HG02884 (cell line): ENCODE data around the gene ADD2.
"Not testable (repeated sequence)": the region's sequence is repeated elsewhere in the genome, so short reads cannot be mapped to it uniquely, and the experiment has no call there.

Experiments used
- ATAC-seq: cut with Tn5 transposase; IDR thresholded peaks from one replicate; pipeline ENCODE4 v1.9.1; 2021; ENCODE audit warnings: mild to moderate bottlenecking, moderate library complexity; ENCODE audit not compliant: unreplicated experiment

ADD2 gene

DNA sequence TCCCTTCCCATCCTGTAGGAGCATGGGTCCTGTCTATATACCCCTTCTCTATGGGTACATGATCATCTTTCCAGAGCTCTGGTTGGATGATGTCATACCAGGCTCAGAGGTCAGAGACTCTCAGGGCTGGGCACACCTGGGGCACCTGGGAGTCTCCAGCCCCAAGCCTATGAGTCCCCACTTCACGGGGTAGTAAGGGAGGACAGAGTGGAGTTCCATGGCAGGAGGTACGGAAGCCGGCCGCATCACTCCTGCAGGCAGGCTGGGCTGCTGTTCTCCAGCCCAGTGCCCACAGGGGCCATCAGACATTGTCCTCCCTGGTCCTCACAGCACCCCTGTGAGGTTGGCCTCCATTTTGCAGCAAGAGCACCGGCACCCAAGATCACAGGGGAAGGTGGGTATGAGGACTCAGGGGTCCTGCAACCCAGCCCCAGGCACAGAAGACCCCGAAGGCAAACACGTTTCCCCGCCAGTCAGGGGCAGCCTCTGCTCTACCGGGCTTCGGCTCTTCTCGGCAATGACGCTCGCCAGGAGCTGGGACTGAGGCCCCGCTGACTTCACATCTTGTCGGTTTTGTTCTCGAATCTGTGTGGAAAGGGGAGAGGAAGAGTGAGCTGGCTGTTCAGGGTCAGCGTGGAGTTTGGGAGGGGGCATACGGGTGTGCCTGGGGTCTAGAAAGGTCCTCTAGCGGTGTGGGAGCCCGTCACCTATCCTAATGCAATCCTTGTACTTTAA, 91.5 kb downstream of the ADD2 start:
- no peak for ATAC-seq

DNA sequence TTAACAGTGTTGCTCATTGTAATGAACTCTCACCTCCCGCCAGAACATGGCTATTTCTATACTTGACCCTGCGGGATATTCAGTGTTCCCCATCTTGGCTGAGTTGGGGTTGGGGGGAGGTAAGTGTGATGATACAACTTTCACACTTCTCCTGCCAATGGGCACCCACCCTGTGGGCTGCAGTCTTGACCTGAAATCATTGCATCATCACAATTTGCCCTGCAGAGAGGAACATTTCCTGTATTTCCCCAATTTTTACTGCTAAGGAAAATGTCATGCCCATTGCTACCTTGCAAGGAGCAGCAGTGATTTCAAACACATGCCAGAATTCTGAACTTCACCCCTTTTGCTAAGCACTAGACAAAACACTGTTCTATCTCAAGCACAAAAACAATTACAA, 92.1 kb downstream of the ADD2 start:
- ATAC-seq, result no peak

DNA sequence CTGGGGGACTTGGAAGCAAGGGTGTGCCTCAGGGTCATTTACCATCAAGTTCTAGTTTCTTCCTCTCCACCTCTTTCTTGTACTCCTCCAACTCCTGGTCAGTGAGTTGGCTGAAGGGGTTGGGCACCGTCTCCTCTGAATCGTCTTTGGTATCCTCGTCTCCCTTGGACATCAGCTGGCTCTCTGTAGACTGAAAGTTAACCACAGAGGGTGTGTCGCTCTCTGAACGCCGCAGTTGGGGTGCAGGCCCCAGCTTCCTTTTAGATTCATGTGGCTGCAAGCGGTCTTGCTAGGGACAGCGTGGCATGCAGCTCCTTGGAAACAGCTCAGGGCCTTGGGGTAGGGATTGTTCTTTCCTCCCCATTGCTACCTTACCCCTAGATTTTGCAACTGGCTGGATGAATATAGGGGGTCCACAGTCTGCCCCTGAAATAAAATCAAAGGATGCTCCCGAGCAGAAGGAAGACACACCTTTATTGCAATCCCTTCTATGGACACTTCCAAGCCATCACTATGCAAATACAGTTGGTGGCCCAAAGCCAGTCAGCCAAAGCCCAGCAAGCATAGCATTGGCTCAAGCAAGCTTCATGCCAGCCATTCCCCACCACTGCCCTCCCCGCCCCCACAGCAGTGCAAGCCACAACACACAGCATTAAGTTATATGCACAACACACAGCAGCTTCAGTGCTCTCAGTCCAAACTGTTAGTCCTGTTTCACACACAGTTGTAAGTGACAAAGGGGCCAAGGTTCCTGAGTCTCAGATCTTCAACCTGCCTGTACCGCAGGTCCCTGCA, 93.2 kb downstream of the ADD2 start:
- no peak for ATAC-seq

DNA sequence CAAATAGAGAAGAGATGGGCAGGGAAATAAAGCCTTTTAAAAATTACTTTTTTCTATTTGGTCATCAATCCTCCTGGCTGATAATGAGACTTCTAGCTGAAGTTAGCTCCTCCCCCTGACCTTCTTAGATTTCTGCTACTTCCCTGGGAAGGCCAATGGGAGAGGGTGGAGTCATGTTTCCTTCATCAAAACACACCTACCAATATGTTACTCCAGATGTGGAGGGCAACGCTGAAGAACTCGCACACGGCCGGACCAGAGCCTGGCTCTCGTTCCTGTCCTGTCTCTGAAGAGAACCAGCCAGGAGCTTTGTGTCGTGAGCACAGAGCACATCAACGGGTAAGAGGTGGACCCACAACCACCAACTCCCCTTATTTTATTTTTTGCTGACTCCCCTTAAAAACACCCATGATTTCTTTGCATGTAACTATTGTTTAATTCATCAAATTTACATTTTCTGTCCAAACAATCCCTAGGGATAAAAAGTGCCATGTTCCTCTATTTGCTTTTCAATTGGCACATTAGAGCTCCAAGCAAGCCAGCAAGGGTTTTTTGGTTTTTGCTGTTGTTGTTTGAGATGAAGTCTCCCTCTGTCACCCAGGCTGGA, 94.9 kb downstream of the ADD2 start:
- ATAC-seq, result no peak

DNA sequence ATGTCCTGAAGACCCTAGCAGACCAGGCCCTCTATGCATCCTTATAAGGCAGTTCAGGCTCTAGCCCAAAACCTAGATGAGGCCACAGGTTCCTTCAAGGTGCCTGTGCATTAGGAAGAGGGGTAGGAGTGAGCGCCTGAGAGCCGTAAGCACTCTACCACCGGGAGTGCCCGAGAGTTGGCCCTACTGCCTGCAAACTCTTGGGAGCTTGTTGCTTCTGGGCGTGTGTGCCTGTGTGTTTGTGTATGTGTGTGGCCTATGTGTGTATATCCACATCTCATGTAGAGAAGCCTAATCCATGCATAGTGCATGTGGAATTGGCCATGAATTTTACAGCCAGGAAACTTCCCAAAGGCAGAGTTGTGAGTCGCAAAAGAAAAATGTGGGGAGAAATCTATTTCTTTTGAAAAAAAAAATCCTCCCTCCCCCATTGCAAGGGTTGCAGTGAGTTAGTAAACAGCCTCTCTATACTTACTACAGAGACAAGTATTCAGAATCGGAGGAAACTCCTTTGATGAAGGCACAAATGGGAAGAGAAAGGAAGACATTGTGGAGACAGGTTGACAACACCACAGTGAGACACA, 96.8 kb downstream of the ADD2 start:
- ATAC-seq, result no peak

DNA sequence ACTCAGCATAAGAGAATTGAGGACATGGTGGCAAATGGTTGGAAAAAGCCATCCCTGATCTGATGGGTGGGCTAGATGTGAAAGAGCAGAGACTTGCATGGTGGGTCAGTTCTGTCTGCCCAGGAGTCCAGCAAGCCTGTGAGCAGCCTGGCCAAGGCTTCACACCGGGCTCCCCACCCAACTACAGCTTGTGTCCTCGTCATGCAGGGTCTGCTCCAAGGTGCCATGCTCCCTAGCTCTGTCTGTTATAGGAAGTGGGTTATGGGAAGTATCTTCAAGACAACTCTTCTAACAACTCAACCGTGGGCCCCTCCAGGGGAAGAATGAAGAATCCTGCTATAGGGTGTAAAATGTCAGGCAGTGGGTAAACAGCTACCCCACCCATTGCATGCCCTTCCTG, 97.4 kb downstream of the ADD2 start:
- no peak for ATAC-seq

DNA sequence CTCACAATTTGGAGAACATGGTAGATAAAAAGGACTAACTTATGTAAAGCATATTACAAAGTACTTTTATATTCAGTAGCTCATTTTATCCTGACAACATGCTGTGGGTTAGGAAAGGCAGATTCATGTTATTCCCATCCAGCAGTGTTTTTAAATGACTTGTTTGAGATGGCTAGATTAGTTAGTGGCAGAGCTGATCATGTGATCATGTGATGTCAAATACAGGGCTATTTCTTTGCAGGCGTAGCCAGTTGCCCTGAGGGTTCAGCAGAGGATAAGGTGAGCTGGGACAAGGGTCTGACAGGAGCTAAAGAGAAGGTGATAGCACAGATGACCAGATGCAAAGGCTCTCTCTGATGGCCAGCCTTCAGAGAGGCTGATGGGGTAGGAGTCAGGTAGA, 97.8 kb downstream of the ADD2 start:
- ATAC-seq, result no peak

DNA sequence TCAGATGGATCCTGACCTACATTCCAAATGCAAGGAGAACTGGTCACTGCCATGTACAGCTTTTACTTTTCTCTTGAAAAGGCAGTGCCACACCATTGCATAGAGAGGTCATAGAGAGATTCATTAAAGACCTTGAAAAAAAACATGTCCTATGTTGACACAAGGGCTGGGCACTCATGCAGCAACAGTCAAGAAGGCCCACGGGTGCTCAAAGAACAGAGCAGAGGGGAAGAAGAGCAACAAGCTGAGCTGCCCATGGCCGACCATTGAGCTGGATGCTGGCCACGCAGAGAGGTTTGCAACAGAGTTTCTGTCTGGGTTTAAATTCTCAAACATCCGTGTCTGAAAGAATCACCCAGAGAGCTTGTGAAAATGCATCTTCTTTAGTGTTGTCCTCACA, 99.1 kb downstream of the ADD2 start:
- no peak for ATAC-seq

DNA sequence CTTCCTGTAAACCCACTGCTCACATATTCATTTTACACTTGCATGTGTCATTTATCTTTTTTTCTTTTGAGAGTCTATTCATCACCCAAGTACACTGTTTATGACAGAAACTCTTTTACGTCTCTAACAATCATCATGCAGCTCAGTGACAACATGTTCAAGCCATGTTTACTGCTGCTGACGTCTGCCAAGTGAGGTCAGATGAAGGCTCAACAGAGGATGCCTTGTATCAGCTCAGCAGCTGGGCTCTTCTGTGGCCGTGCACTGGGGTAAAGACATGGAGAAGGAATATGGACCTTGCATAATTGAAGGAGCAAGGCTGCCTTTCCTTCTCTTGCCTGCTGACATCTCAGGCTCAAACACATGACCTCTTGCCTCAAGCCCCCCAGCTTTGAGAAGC, 99.6 kb downstream of the ADD2 start:
- ATAC-seq, result no peak

DNA sequence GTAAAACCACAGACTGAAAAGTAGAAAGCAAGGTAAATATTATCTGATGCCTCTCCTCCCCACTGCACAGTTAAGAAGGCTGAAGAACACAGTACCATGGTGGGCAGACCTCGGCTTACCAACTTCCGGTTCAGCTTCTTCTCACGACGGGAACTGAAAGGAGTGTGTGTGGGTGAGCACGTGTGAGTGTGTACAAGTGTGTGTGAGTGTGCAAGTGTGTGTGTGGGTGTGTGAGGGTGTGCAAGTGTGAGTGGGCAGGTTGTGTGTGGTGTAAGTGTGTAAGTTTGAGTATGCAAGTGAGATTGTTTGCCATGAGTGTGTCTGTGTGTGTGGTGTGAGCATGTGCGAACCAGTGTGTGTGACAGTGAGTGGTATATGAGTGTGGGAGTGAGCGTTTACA, 103.5 kb downstream of the ADD2 start:
- ATAC-seq, result no peak

DNA sequence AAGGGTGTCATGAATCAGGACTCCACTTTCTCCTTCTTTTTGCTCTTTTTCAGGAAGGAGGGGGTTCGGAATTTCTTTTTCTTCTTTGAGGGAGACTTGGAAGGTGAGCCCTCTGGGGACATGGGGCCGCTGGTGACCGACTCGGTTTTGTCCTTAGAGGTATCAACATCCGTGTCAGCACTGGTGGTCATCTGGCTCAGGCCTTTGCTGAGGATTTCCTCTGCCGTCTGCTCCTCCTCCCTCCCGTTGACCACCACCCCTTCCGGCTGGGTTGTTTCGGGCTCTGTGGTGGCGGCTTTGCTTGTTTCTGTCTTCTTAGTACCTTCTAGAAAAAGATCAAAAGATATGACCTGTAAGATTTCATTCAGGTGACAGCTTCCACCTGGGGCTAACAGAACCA, 104.6 kb downstream of the ADD2 start:
- ATAC-seq, result no peak

DNA sequence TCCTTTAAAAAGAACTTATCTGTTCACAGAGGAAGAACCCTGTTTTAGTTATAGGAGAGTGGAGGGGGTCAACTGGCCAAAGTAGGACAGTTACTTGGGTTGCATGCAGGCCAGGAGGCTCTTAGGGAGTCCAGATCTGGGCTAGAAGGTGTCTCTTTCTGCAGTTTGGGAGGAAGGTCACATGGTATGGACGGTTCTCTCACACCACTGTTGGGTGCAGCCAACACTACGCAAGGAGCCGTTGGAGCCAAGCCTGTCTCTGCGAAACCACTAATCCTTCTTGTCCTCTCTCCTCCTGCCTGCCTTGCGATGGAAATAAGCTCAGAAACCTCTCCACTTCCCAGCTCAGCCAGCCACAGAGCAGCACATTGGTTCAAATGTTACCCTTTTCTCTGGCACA, 108.4 kb downstream of the ADD2 start:
- no peak for ATAC-seq

DNA sequence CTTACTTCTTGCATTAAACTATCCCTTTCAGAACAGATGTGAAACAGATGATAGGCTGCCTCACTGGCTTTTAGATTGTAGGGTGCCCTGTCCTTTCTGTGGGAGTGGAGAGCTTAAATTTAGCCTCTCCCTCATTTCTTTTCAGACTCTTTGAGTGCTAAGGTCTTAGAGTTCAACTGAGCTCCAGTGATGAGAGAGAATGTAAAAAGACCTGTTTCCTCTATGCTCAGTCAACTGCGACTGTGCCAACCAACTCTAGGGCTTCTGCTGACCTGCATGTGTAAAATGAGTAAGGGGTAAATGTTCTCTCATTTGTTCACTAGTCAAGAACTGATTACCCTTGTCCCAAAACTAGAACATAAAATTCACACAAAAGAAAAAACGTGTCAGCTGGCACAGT, 109.5 kb downstream of the ADD2 start:
- no peak for ATAC-seq

DNA sequence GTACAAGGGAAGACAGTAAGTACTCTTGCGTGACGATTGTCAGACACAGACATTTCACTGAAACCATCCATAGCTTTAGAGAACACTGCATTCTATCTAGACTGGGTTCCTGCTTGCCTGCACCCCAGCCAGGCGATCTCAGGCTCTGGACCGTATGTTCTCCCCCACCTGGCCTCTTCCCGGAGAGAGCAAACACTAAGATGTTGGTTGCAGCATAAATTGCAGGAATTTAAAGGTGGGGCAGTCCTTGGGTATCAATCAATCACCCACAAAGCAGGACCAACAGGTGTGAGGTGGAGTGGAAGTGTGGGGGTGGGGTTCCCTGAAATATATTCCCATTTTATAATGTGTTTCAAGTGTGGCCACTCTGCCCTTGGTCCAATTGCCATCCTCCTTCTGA, 110.8 kb downstream of the ADD2 start:
- no peak for ATAC-seq

DNA sequence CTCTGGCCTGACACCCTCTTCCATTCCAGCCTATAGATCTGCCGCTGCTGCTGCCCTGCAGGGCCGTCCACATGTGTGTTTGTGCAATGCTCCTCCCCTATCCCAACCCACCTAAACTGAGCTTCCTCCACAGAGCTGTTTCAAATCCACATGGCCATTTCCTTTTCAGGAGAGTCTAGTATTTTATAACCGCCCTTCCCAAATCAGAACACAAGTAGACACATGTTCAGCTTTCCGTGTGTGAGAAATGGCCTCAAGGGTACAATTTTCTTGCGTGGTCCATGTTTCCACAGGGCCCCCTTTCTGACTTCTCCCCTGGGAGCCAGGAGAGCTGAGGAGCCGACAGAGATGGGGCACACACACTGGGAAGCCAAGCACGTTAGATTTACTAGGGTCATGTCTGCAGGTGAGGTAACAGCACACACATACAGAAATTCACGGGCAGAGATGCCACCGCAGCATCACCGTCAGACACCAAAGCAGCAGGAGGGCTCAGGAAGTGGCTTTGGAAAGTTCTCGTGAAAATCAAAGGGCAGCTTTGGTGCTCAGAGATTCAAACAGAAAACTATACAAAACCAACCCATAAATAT, 111.5 kb downstream of the ADD2 start:
- ATAC-seq, result no peak

DNA sequence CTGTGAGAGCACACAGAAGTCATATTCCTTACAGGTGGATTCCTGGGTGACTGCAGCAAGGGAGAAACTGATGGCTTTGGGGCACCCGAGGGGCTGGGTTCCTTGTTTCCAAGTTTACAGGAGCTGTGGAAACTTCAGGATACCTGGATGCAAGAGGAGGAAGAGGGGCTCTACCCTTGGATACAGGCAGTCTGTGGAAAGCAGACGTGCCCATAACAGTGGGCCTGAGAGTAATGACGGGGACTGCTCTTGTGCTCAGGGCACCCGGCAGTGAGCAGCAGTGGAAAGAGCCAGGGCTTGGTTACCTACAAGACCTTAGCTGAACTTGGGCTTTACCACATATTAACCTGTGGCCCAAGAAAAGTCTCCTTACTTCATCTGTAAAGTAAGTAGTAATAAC, 112.2 kb downstream of the ADD2 start:
- no peak for ATAC-seq

DNA sequence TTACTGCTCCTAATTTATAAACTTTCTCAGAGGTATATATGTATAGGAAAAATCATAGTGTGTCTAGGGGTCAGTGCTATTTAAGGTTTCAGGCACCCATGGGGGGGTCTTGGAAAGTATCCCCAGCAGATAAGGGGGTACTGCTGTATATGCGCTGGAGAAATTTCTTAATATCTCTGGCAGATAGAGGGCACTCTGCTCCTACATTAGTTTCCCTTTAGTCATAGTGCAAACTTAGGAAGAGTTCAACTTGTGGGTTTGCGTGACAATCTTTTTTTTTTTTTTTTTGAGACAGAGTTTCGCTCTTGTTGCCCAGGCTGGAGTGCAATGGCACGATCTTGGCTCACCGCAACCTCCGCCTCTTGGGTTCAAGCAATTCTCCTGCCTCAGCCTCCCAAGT, 112.8 kb downstream of the ADD2 start:
- not testable (repeated sequence) for ATAC-seq

DNA sequence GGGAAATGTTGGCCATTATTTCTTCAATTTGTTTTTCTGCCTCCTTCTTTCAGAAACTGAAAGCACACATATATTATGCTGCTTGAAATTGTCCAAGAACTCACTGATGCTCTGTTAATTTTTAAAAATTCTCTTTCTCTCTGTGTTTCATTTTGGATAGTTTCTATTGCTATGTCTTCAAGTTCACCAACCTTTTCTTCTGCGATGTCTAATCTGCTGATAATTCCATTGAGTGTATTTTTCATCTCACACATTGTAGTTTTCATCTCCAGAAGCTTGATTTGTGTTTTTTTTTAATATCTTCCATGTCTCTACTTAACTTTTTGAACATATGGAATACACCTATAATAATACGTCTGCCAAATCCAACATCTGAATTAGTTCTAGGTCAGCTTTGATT, 116.3 kb downstream of the ADD2 start:
- no peak for ATAC-seq

DNA sequence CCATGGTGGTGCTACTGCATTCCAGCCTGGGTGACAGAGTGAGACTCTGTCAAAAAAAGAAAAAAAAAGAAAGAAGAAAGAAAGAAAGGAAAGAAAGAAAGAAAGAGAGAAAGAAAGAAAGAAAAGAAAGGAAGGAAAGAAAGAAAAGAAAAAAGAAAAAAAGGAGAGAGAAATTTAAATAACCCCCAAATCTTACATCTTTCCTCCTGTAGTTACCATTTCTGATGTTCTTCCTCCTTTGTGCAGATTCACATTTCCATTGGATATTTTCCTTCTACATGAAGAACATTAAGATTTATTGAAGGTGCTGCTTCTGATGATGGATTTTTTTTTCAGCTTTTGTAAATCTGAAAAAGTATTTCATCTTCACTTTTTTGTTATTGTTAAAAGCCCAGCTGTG, 117.0 kb downstream of the ADD2 start:
- ATAC-seq, result no peak

DNA sequence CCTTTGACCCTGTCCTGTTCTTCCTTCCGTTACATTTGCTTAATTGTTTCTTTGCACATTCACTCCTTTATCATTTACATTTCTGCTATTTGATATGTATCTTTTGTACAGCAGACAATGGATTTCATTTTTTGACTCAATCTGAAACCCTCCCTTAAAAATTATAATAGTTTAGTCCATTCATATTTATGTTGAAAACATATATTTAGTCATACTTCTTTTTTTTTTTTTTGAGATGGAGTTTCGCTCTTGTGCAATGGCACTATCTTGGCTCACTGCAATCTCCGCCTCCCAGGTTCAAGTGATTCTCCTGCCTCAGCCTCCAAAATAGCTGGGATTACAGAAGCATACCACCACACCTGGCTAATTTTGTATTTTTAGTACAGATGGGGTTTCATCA, 119.0 kb downstream of the ADD2 start:
- no peak for ATAC-seq

DNA sequence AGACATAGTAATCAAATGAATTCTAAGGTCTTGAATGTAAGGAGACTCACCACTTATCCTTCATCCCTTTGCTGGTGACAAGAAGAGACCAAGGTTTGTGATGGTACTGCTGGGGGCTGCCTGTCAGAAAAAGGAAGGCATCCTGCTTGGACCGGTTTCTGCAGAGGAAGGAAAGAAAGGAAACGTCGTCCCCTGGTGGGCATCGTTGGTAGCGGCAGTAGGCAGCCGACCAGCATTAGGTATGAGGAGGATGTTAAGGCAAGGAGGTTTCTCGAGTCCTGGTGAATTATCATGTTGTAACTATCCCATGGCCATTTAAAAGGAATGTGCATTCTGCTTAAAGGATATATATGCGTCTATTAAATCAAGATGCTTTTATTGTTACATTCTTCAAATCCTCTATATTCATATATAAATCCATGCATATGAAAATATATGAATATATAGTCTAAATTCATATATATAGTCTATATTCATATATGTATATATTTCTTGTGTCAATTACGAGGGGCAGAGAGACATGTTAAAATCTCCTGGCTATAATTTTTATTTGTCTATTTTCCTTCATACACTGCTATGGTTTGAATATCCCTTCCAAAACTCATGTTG, 120.0 kb downstream of the ADD2 start:
- no peak for ATAC-seq
